ENCODE data around the gene KHDRBS2. TPM values are rescaled to one million over a fixed set of nuclear protein-coding genes. Genes with fewer than 3 reads are reported as not detected.

Gene KHDRBS2
- total RNA-seq, 1 donor = not detected

DNA sequence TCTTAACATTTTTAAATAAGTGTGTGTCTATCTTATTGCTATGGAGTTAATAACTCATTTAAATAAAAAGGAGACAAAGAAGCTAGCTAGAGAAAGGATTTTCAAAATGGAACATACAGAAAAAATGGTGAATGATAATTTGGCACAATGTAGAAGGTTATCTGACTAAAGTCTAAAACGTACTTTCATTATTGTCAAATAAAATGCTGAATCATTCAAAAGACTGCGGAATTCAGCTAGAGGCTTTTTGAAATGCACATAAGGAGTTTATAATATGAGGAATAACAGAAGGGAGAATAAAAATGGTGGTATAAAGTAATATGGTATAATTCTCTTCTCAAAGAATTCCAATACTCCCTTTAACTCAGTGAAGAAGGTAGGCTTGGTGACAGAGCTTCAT, 597.9 kb downstream of the KHDRBS2 start:
- no peak for DNase-seq (ENCODE audit: low read depth)
- TF ChIP-seq CTCF (IDR thresholded peaks at IDR 0.05; ENCODE audit: insufficient read depth, low read depth, low read length) = no peak
- H3K4me3 ChIP-seq (ENCODE audit: low read depth, low read length) = no peak overlapping the region

DNA sequence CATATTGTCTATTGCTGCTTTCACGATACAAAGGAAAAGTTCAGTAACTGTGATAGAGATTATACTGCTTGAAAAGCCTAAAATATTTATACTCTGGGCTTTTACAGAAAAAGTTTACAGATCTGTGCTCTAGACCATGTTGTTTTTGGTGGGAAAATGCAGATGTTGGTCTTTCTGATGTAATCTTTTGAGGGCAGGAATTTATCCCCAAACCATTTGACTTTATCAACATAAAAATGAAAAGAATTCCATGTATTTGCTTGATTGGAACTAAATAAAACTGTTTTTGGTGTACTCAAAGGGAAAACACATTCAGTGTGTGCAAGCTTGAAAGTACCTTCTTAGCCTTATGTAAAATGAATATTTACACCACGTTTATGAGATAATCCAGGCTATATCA, 603.5 kb downstream of the KHDRBS2 start:
- no peak for TF ChIP-seq CTCF (IDR thresholded peaks at IDR 0.05; ENCODE audit: insufficient read depth, low read depth, low read length)
- H3K4me3 ChIP-seq (ENCODE audit: low read depth, low read length) = no peak overlapping the region
- no peak for DNase-seq (ENCODE audit: low read depth)

DNA sequence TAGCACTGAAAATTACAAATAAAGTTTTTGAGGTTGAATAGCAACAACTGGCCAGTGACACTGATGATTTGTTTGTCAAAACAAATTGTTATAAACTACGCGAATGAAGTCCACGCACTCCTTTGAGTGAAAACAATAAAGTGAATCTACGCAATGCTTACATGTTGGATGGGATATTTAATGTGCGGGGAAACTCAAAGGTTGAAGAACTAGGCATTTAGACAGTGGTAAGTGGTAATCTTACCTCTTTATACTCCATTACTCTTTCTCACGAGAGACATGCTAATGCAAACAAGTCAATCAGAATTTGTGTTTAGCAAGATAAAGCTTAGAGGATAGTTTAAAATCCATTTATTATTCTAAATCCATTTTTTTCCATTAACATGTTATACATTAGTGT, 606.4 kb downstream of the KHDRBS2 start:
- H3K4me3 ChIP-seq (ENCODE audit: low read depth, low read length) = no peak overlapping the region
- TF ChIP-seq CTCF (IDR thresholded peaks at IDR 0.05; ENCODE audit: insufficient read depth, low read depth, low read length) = no peak
- no peak for DNase-seq (ENCODE audit: low read depth)

- H3K4me3 ChIP-seq (ENCODE audit: low read depth, low read length) = no peak overlapping the region
- DNase-seq (ENCODE audit: low read depth) = no peak
- no peak for TF ChIP-seq CTCF (IDR thresholded peaks at IDR 0.05; ENCODE audit: insufficient read depth, low read depth, low read length)
Measured at GRCh38 chr6:61675734-61676133, 610.3 kb downstream of the KHDRBS2 start.

GRCh38 chr6:61649845-61650244, 636.2 kb downstream of the KHDRBS2 start:
- DNase-seq (ENCODE audit: low read depth) = no peak
- H3K4me3 ChIP-seq (ENCODE audit: low read depth, low read length) = no peak overlapping the region
- TF ChIP-seq CTCF (IDR thresholded peaks at IDR 0.05; ENCODE audit: insufficient read depth, low read depth, low read length) = no peak

- DNase-seq (ENCODE audit: low read depth) = no peak
- no peak for TF ChIP-seq CTCF (IDR thresholded peaks at IDR 0.05; ENCODE audit: insufficient read depth, low read depth, low read length)
- no peak overlapping the region for H3K4me3 ChIP-seq (ENCODE audit: low read depth, low read length)
Measured at GRCh38 chr6:61640463-61640862, 645.6 kb downstream of the KHDRBS2 start.
